NB4 (cell line): ENCODE measurements around the gene ME3.

Experiments used
- POLR2A ChIP-seq: IDR thresholded peaks from 2 replicates; pipeline ENCODE4 v1.6.1; 2011; ENCODE audit warnings: mild to moderate bottlenecking; ENCODE audit not compliant: insufficient read length; ENCODE audit errors: extremely low read depth
- TF ChIP-seq, protein P1 (sequence below): IDR thresholded peaks from one replicate; pipeline ENCODE4 v1.5.1; 2012; ENCODE audit warnings: low read depth, low read length
- TF ChIP-seq, protein P2 (sequence below): IDR thresholded peaks from 2 replicates; pipeline ENCODE4 v1.6.1; 2011; ENCODE audit warnings: low read depth, low read length

GRCh38 chr11:86702220-86702983, 30.0 kb upstream of the ME3 start:
- TF ChIP-seq, protein P1, sequence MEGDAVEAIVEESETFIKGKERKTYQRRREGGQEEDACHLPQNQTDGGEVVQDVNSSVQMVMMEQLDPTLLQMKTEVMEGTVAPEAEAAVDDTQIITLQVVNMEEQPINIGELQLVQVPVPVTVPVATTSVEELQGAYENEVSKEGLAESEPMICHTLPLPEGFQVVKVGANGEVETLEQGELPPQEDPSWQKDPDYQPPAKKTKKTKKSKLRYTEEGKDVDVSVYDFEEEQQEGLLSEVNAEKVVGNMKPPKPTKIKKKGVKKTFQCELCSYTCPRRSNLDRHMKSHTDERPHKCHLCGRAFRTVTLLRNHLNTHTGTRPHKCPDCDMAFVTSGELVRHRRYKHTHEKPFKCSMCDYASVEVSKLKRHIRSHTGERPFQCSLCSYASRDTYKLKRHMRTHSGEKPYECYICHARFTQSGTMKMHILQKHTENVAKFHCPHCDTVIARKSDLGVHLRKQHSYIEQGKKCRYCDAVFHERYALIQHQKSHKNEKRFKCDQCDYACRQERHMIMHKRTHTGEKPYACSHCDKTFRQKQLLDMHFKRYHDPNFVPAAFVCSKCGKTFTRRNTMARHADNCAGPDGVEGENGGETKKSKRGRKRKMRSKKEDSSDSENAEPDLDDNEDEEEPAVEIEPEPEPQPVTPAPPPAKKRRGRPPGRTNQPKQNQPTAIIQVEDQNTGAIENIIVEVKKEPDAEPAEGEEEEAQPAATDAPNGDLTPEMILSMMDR, result no peak
- TF ChIP-seq, protein P2, sequence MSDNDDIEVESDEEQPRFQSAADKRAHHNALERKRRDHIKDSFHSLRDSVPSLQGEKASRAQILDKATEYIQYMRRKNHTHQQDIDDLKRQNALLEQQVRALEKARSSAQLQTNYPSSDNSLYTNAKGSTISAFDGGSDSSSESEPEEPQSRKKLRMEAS, result no peak
- TF ChIP-seq POLR2A, result no peak
